GM23248 (cell line): ENCODE measurements around the gene IL17REL.

Source experiments
- EZH2 ChIP-seq: fragments of 200-600 bp; sonication (generic); IDR thresholded peaks from 2 replicates; pipeline ENCODE4 v1.6.1; 2018; ENCODE audit warnings: antibody characterized with exemption, mild to moderate bottlenecking; ENCODE audit not compliant: insufficient read depth, poor library complexity, severe bottlenecking
- EZH2phosphoT487 ChIP-seq: fragments of 200-600 bp; sonication (generic); IDR thresholded peaks from 2 replicates; pipeline ENCODE4 v1.6.1; 2018; ENCODE audit warnings: antibody characterized with exemption, moderate library complexity, mild to moderate bottlenecking, low read depth; ENCODE audit not compliant: insufficient read depth

- no peak for TF ChIP-seq EZH2
- no peak for TF ChIP-seq EZH2phosphoT487
Observed at GRCh38 chr22:49962012-49962750, 50.4 kb downstream of the IL17REL start.
